ENCODE data around the gene DNASE1L1. TPM values are rescaled to one million over a fixed set of nuclear protein-coding genes. Genes with fewer than 3 reads are reported as not detected.

The DNASE1L1 gene
- total and polyA plus RNA-seq, 2 of the 13 experiments (the other 11 are each of a cell fraction or from before 2014, with no cell fraction given), result 4.7 to 12.3 TPM

DNA sequence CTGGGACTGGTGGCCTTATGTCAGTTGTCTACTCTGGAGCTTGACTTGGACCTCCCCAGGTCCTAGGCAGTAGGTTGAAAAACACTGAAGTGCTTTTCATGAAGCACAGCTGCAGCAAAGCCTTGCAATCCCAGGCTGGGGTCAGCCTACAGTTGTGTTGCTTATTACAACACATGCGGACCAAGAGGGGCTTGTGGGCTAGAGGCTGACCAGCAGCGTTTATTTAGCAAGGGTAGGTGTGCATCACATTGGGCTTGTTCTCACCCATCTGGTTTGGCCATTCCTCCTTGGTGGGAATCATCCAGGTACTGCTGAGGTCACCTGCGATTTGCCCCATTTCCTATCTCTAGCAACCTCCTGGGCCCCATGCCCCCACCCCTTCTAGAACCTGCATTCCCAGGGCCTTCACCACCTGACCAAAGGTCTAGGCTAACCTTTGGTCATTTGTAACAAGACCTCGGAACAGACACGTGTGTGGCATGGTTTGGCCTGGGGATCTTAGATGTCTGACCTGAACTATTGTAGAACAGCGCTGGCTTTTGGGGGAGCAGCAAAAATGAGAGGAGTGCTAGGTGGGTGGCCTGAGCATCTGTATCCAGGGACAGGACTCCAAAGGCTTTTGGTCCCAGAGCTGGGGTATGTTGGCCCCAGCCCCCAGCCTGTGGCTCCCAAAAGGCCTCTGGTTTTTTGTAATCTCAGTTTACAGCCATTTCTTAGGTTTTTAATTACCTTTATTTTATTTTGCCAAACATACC is 7.8 kb downstream of the DNASE1L1 start (continued):
- TF ChIP-seq, protein P1, sequence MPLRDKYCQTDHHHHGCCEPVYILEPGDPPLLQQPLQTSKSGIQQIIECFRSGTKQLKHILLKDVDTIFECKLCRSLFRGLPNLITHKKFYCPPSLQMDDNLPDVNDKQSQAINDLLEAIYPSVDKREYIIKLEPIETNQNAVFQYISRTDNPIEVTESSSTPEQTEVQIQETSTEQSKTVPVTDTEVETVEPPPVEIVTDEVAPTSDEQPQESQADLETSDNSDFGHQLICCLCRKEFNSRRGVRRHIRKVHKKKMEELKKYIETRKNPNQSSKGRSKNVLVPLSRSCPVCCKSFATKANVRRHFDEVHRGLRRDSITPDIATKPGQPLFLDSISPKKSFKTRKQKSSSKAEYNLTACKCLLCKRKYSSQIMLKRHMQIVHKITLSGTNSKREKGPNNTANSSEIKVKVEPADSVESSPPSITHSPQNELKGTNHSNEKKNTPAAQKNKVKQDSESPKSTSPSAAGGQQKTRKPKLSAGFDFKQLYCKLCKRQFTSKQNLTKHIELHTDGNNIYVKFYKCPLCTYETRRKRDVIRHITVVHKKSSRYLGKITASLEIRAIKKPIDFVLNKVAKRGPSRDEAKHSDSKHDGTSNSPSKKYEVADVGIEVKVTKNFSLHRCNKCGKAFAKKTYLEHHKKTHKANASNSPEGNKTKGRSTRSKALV (CRISPR knock-in tag; IDR thresholded peaks at IDR 0.05), result no peak
- TF ChIP-seq CEBPB (IDR thresholded peaks at IDR 0.05; ENCODE audit: borderline replicate concordance, low read depth, low read length), result no peak
- no peak for TF ChIP-seq ZNF768 (CRISPR knock-in tag; IDR thresholded peaks at IDR 0.05)
- no peak for TF ChIP-seq ESRRA (CRISPR knock-in tag; IDR thresholded peaks at IDR 0.05; ENCODE audit: low read depth)
- TF ChIP-seq ZNF282 (IDR thresholded peaks at IDR 0.05; ENCODE audit: partially characterized antibody), result no peak
- TF ChIP-seq ZNF644 (CRISPR knock-in tag; IDR thresholded peaks at IDR 0.05; ENCODE audit: low read depth), result no peak
- TF ChIP-seq, protein P2, sequence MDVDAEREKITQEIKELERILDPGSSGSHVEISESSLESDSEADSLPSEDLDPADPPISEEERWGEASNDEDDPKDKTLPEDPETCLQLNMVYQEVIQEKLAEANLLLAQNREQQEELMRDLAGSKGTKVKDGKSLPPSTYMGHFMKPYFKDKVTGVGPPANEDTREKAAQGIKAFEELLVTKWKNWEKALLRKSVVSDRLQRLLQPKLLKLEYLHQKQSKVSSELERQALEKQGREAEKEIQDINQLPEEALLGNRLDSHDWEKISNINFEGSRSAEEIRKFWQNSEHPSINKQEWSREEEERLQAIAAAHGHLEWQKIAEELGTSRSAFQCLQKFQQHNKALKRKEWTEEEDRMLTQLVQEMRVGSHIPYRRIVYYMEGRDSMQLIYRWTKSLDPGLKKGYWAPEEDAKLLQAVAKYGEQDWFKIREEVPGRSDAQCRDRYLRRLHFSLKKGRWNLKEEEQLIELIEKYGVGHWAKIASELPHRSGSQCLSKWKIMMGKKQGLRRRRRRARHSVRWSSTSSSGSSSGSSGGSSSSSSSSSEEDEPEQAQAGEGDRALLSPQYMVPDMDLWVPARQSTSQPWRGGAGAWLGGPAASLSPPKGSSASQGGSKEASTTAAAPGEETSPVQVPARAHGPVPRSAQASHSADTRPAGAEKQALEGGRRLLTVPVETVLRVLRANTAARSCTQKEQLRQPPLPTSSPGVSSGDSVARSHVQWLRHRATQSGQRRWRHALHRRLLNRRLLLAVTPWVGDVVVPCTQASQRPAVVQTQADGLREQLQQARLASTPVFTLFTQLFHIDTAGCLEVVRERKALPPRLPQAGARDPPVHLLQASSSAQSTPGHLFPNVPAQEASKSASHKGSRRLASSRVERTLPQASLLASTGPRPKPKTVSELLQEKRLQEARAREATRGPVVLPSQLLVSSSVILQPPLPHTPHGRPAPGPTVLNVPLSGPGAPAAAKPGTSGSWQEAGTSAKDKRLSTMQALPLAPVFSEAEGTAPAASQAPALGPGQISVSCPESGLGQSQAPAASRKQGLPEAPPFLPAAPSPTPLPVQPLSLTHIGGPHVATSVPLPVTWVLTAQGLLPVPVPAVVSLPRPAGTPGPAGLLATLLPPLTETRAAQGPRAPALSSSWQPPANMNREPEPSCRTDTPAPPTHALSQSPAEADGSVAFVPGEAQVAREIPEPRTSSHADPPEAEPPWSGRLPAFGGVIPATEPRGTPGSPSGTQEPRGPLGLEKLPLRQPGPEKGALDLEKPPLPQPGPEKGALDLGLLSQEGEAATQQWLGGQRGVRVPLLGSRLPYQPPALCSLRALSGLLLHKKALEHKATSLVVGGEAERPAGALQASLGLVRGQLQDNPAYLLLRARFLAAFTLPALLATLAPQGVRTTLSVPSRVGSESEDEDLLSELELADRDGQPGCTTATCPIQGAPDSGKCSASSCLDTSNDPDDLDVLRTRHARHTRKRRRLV (CRISPR knock-in tag; IDR thresholded peaks at IDR 0.05), result no peak
- no peak for TF ChIP-seq ZNF720 (CRISPR knock-in tag; IDR thresholded peaks at IDR 0.05)
- no peak for TF ChIP-seq ZNF138 (CRISPR knock-in tag; IDR thresholded peaks at IDR 0.05; ENCODE audit: low read depth)
- TF ChIP-seq, protein P3, sequence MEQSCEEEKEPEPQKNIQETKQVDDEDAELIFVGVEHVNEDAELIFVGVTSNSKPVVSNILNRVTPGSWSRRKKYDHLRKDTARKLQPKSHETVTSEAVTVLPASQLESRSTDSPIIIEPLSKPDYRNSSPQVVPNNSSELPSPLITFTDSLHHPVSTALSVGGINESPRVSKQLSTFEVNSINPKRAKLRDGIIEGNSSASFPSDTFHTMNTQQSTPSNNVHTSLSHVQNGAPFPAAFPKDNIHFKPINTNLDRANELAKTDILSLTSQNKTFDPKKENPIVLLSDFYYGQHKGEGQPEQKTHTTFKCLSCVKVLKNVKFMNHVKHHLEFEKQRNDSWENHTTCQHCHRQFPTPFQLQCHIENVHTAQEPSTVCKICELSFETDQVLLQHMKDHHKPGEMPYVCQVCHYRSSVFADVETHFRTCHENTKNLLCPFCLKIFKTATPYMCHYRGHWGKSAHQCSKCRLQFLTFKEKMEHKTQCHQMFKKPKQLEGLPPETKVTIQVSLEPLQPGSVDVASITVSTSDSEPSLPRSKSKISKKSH (CRISPR knock-in tag; IDR thresholded peaks at IDR 0.05; ENCODE audit: borderline replicate concordance), result no peak
- TF ChIP-seq, protein P4, sequence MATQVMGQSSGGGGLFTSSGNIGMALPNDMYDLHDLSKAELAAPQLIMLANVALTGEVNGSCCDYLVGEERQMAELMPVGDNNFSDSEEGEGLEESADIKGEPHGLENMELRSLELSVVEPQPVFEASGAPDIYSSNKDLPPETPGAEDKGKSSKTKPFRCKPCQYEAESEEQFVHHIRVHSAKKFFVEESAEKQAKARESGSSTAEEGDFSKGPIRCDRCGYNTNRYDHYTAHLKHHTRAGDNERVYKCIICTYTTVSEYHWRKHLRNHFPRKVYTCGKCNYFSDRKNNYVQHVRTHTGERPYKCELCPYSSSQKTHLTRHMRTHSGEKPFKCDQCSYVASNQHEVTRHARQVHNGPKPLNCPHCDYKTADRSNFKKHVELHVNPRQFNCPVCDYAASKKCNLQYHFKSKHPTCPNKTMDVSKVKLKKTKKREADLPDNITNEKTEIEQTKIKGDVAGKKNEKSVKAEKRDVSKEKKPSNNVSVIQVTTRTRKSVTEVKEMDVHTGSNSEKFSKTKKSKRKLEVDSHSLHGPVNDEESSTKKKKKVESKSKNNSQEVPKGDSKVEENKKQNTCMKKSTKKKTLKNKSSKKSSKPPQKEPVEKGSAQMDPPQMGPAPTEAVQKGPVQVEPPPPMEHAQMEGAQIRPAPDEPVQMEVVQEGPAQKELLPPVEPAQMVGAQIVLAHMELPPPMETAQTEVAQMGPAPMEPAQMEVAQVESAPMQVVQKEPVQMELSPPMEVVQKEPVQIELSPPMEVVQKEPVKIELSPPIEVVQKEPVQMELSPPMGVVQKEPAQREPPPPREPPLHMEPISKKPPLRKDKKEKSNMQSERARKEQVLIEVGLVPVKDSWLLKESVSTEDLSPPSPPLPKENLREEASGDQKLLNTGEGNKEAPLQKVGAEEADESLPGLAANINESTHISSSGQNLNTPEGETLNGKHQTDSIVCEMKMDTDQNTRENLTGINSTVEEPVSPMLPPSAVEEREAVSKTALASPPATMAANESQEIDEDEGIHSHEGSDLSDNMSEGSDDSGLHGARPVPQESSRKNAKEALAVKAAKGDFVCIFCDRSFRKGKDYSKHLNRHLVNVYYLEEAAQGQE (IDR thresholded peaks at IDR 0.05; ENCODE audit: borderline replicate concordance in 1 of 2, low read depth in 1 of 2, low read length in 2 of 2), result no peak

Measured in HepG2 (cell line).